Trophoblast cell (in vitro differentiated cells and primary cell): ENCODE data around the gene CDPF1.
"Not testable (repeated sequence)": the region's sequence is repeated elsewhere in the genome, so short reads cannot be mapped to it uniquely, and the experiment has no call there.

Source experiments
- DNase-seq, 2 donors: peaks; one replicate each; pipeline ENCODE4 v3.0.0-alpha.2; 2016
- H2AFZ ChIP-seq: 2 replicates; pipeline ENCODE4 v1.6.1; 2013; ENCODE audit warnings: low read length, moderate library complexity, mild to moderate bottlenecking; ENCODE audit not compliant: insufficient read depth, poor library complexity
- H2AK5ac ChIP-seq: 2 replicates; pipeline ENCODE4 v1.6.1; 2013; ENCODE audit warnings: mild to moderate bottlenecking, low read length
- H2BK120ac ChIP-seq: 2 replicates; pipeline ENCODE4 v1.6.1; 2013; ENCODE audit warnings: low read length, mild to moderate bottlenecking, moderate library complexity; ENCODE audit not compliant: insufficient read depth, poor library complexity
- H2BK12ac ChIP-seq: 2 replicates; pipeline ENCODE4 v1.6.1; 2013; ENCODE audit warnings: mild to moderate bottlenecking, low read length, moderate library complexity
- H2BK5ac ChIP-seq: 2 replicates; pipeline ENCODE4 v1.6.1; 2013; ENCODE audit warnings: low read length, low read depth, moderate library complexity, mild to moderate bottlenecking; ENCODE audit not compliant: poor library complexity
- H3K14ac ChIP-seq: 2 replicates; pipeline ENCODE4 v1.6.1; 2013; ENCODE audit warnings: mild to moderate bottlenecking, low read length
- H3K18ac ChIP-seq: 2 replicates; pipeline ENCODE4 v1.6.1; 2013; ENCODE audit warnings: mild to moderate bottlenecking, low read length
- H3K23ac ChIP-seq: 2 replicates; pipeline ENCODE4 v1.6.1; 2013; ENCODE audit warnings: low read length
- H3K27ac ChIP-seq: 2 replicates; pipeline ENCODE4 v1.5.1; 2013; ENCODE audit warnings: low read depth, mild to moderate bottlenecking, inconsistent platforms, low read length, moderate library complexity
- H3K27me3 ChIP-seq: 2 replicates; pipeline ENCODE4 v1.6.1; 2013; ENCODE audit warnings: inconsistent platforms, mild to moderate bottlenecking, low read length, moderate library complexity; ENCODE audit not compliant: insufficient read depth
- H3K36me3 ChIP-seq, 2 experiments: 1 replicate in 1 of 2; 2 replicates in 1 of 2; pipeline ENCODE4 v1.6.1; 2013; ENCODE audit warnings: low read length in 2 of 2, mild to moderate bottlenecking in 2 of 2, moderate library complexity in 1 of 2; ENCODE audit not compliant: insufficient read depth in 2 of 2, control insufficient read depth in 1 of 2
- H3K4ac ChIP-seq: 2 replicates; pipeline ENCODE4 v1.6.1; 2013; ENCODE audit warnings: low read depth, mild to moderate bottlenecking, low read length, moderate library complexity
- H3K4me1 ChIP-seq, 2 experiments: 1 replicate in 1 of 2; 2 replicates in 1 of 2; pipeline ENCODE4 v1.6.1; 2013; ENCODE audit warnings: low read length in 2 of 2, mild to moderate bottlenecking in 2 of 2, moderate library complexity in 1 of 2; ENCODE audit not compliant: insufficient read depth in 2 of 2, control insufficient read depth in 1 of 2
- H3K4me2 ChIP-seq: 2 replicates; pipeline ENCODE4 v1.6.1; 2013; ENCODE audit warnings: inconsistent platforms, mild to moderate bottlenecking, low read length, moderate library complexity
- H3K4me3 ChIP-seq: 2 replicates; pipeline ENCODE4 v1.5.1; 2013; ENCODE audit warnings: mild to moderate bottlenecking, low read depth, low read length, inconsistent platforms
- H3K79me1 ChIP-seq: one replicate; pipeline ENCODE4 v1.6.1; 2013; ENCODE audit warnings: low read length
- H3K79me2 ChIP-seq: 2 replicates; pipeline ENCODE4 v1.6.1; 2013; ENCODE audit warnings: low read length, mild to moderate bottlenecking; ENCODE audit not compliant: control insufficient read depth, insufficient read depth, poor library complexity
- H3K9ac ChIP-seq: 2 replicates; pipeline ENCODE4 v1.6.1; 2013; ENCODE audit warnings: mild to moderate bottlenecking, low read length
- H3K9me3 ChIP-seq: 2 replicates; pipeline ENCODE4 v1.6.1; 2013; ENCODE audit warnings: low read depth, mild to moderate bottlenecking, control low read depth, inconsistent platforms, low read length; ENCODE audit not compliant: insufficient read depth
- H4K12ac ChIP-seq: 2 replicates; pipeline ENCODE4 v1.6.1; 2013; ENCODE audit warnings: low read depth, mild to moderate bottlenecking, low read length, moderate library complexity
- H4K8ac ChIP-seq: 2 replicates; pipeline ENCODE4 v1.6.1; 2013; ENCODE audit warnings: low read depth, mild to moderate bottlenecking, low read length, moderate library complexity
- H4K91ac ChIP-seq: one replicate; pipeline ENCODE4 v1.6.1; 2013; ENCODE audit warnings: low read depth, mild to moderate bottlenecking, low read length, moderate library complexity
- WGBS: extraction: QIAGEN DNeasy Blood & Tissue Kit; methylation state at CpG from one replicate; pipeline ENCODE4 v1.1.7; 2013; ENCODE audit warnings: missing lambda C conversion rate; ENCODE audit not compliant: insufficient read length, insufficient coverage; ENCODE audit errors: extremely low coverage; 5-methylcytosine and 5-hydroxymethylcytosine counted together

Gene CDPF1

GRCh38 chr22:46265627-46266026 lies 15.5 kb upstream of the CDPF1 start:
- H3K4me1 ChIP-seq, H3K14ac ChIP-seq, H3K4me2 ChIP-seq, H2AK5ac ChIP-seq, H3K23ac ChIP-seq, H4K8ac ChIP-seq, DNase-seq, H3K4ac ChIP-seq, H2BK12ac ChIP-seq, H2BK120ac ChIP-seq, H2AFZ ChIP-seq, H3K4me3 ChIP-seq, H3K18ac ChIP-seq, H2BK5ac ChIP-seq, H4K91ac ChIP-seq, H4K12ac ChIP-seq, H3K27ac ChIP-seq, H3K9ac ChIP-seq, H3K36me3 ChIP-seq, H3K79me2 ChIP-seq, H3K79me1 ChIP-seq: not testable (repeated sequence)
- Histone ChIP-seq H3K27me3 (peaks cover 22% of the 10 kb centered on the region), H3K9me3 (peaks cover 16% of the 10 kb centered on the region)
- no CpG with 5 or more reads among the region's 4 CpGs for WGBS

GRCh38 chr22:46264520-46264919 lies 14.4 kb upstream of the CDPF1 start:
- not testable (repeated sequence) for H3K79me1 ChIP-seq, H3K18ac ChIP-seq, H3K4me1 ChIP-seq, H4K12ac ChIP-seq, H3K9ac ChIP-seq, H4K91ac ChIP-seq, H2BK120ac ChIP-seq, H3K4me3 ChIP-seq, H3K14ac ChIP-seq, H3K27ac ChIP-seq, H2AFZ ChIP-seq, H3K36me3 ChIP-seq, H3K4me2 ChIP-seq, H3K79me2 ChIP-seq, H3K23ac ChIP-seq, H3K4ac ChIP-seq, H2AK5ac ChIP-seq, DNase-seq, H2BK12ac ChIP-seq, H2BK5ac ChIP-seq, H4K8ac ChIP-seq
- WGBS: no CpG with 5 or more reads among the region's 6 CpGs
- Histone ChIP-seq H3K27me3 (peaks cover 22% of the 10 kb centered on the region), H3K9me3 (peaks cover 20% of the 10 kb centered on the region)

- Histone ChIP-seq H3K4me3 (peak within 1 kb of the TSS; percentile 56), H2BK5ac (no peak within 1 kb of the TSS), H2AK5ac (no peak within 1 kb of the TSS), H3K79me1 (peaks cover 3% of the 10 kb centered on the region), H2BK12ac (no peak within 1 kb of the TSS), H3K9me3 (peaks cover 20% of the 10 kb centered on the region), H3K9ac (peak within 1 kb of the TSS; percentile 5), H3K79me2 (peaks cover 3% of the 10 kb centered on the region), H3K18ac (no peak within 1 kb of the TSS), H3K27ac (no peak within 1 kb of the TSS), H3K27me3 (peaks cover 22% of the 10 kb centered on the region), H2AFZ (peak within 1 kb of the TSS; percentile 15), H4K8ac (no peak within 1 kb of the TSS), H4K12ac (no peak within 1 kb of the TSS), H3K4ac (no peak within 1 kb of the TSS), H3K23ac (no peak within 1 kb of the TSS), H2BK120ac (no peak within 1 kb of the TSS), H3K4me1 (peaks cover 4 to 7% of the 10 kb centered on the region in 2 experiments), H3K4me2 (peak within 1 kb of the TSS; percentile 63), H4K91ac (no peak within 1 kb of the TSS), H3K14ac (no peak within 1 kb of the TSS), H3K36me3 (no peaks in the 10 kb centered on the region)
- DNase-seq: no peak
- WGBS: no CpG with 5 or more reads among the region's 30 CpGs
Measured at GRCh38 chr22:46263216-46263590, 13.1 kb upstream of the CDPF1 start, which contains the start of gene PKDREJ. TSS of gene PKDREJ (minus strand) at chr22:46263343. CDS start at chr22:46263322, 21 bp downstream.

- no peaks in the 10 kb centered on the region for H3K36me3 ChIP-seq
- no peak overlapping the region for H3K27ac ChIP-seq
- peak overlapping the region; percentile 63 for H3K4me2 ChIP-seq
- no CpG with 5 or more reads among the region's 109 CpGs for WGBS
- H3K79me2 ChIP-seq: no peaks in the 10 kb centered on the region
- no peak overlapping the region for H2AK5ac ChIP-seq
- peak; percentile 33 to 49 for DNase-seq
- H3K9ac ChIP-seq: no peak overlapping the region
- H4K8ac ChIP-seq: no peak overlapping the region
- no peak overlapping the region for H2BK5ac ChIP-seq
- no peak overlapping the region for H2BK12ac ChIP-seq
- no peaks in the 10 kb centered on the region for H3K79me1 ChIP-seq
- peak overlapping the region; percentile 56 for H3K4me3 ChIP-seq
- no peak overlapping the region for H3K4ac ChIP-seq
- no peak overlapping the region for H4K91ac ChIP-seq
- no peak overlapping the region for H2BK120ac ChIP-seq
- peaks cover 22% of the 10 kb centered on the region for H3K27me3 ChIP-seq
- peaks cover 20% of the 10 kb centered on the region for H3K9me3 ChIP-seq
- peaks cover 2 to 6% of the 10 kb centered on the region in 2 experiments for H3K4me1 ChIP-seq
- H2AFZ ChIP-seq: peak overlapping the region; percentile 15
- H3K18ac ChIP-seq: no peak overlapping the region
- no peak overlapping the region for H3K23ac ChIP-seq
- no peak overlapping the region for H3K14ac ChIP-seq
- no peak overlapping the region for H4K12ac ChIP-seq
Measured at GRCh38 chr22:46262449-46263215, 12.5 kb upstream of the CDPF1 start.
